K562 (cell line): ENCODE results near the gene GSG1L2. TPM values are rescaled to one million over a fixed set of nuclear protein-coding genes. Genes with fewer than 3 reads are reported as not detected.
A peak's percentile ranks its signal among the peaks of the same experiment; 100 is the strongest.

Experiments used
- ATAC-seq: fragments of 200-7000 bp; cut with Tn5 transposase; 3 replicates; pipeline ENCODE4 v1.9.1; 2020; ENCODE audit warnings: moderate library complexity
- BruUV-seq: library from RNA; stranded (reverse); fragments of 400-500 nt; replicated peaks from 2 replicates; lab custom pipeline; 2021; lab: Mats Ljungman, UMichigan
- CTCF ChIA-PET: fragments of 300-600 bp; formaldehyde crosslinking; extraction: SDS; loops from one replicate; lab custom pipeline; 2021; ENCODE audit warnings: low intra/inter-chr PET ratio; lab: Yijun Ruan, JAX
- POLR2A ChIA-PET: fragments of 300-600, 350-650 bp; sonication (Branson Sonifier 250); formaldehyde crosslinking; extraction: SDS; loops from one replicate; lab custom pipeline; 2021; ENCODE audit warnings: antibody characterized with exemption, inconsistent platforms; lab: Yijun Ruan, JAX
- DNase-seq, 4 experiments: peaks; one replicate each; pipeline versions ENCODE4 v3.0.0 to v3.0.0-alpha.2; 2011 to 2018; ENCODE audit warnings: low spot score in 3 of 4, mixed read lengths in 3 of 4; ENCODE audit errors: extremely low read depth in 1 of 4
- FAIRE-seq: peaks from 2 replicates; lab custom pipeline; 2011; peaks lifted over from hg19 to GRCh38; lab: Jason Lieb, UNC
- H2AFZ ChIP-seq: 2 replicates; pipeline ENCODE4 v1.6.0; 2011; ENCODE audit warnings: low read depth, low read length, control low read depth, inconsistent platforms
- H3K27ac ChIP-seq: fragments of 200-600 bp; 3 replicates; pipeline ENCODE4 v1.8.0; 2011; ENCODE audit warnings: low read depth, mild to moderate bottlenecking, control low read depth, inconsistent platforms, low read length, moderate library complexity, mixed read lengths; ENCODE audit errors: extremely low read depth
- H3K27me3 ChIP-seq, 2 experiments: fragments of 300-600 bp in 1 of 2; 2 replicates in 1 of 2; 3 replicates in 1 of 2; pipeline versions ENCODE4 v1.6.0 to v1.8.0; 2011; ENCODE audit warnings: inconsistent platforms in 2 of 2, low read length in 2 of 2, mild to moderate bottlenecking in 1 of 2, mixed read lengths in 1 of 2, moderate library complexity in 1 of 2; ENCODE audit not compliant: control insufficient read depth in 2 of 2, insufficient read depth in 2 of 2
- H3K36me3 ChIP-seq: fragments of 300-600 bp; 3 replicates; pipeline ENCODE4 v1.8.0; 2011; ENCODE audit warnings: mild to moderate bottlenecking, low read length, inconsistent platforms; ENCODE audit not compliant: control insufficient read depth, insufficient read depth
- H3K4me1 ChIP-seq, 2 experiments: fragments of 200-600 bp in 1 of 2; replicated peaks in 1 of 2; 2 replicates in 1 of 2; 3 replicates in 1 of 2; pipeline versions ENCODE4 v1.5.1 to v1.8.0; 2011; ENCODE audit warnings: inconsistent platforms in 2 of 2, low read length in 2 of 2, mild to moderate bottlenecking in 1 of 2, mixed read lengths in 1 of 2, moderate library complexity in 1 of 2; ENCODE audit not compliant: control insufficient read depth in 2 of 2, insufficient read depth in 2 of 2
- H3K4me2 ChIP-seq: 2 replicates; pipeline ENCODE4 v1.6.1; 2011; ENCODE audit warnings: low read length, control low read depth, inconsistent platforms, mixed read lengths; ENCODE audit not compliant: insufficient read depth
- H3K4me3 ChIP-seq: fragments of 200-600 bp; sonication (generic), shearing (Covaris generic); 2 replicates; pipeline ENCODE4 v1.5.1; 2016; ENCODE audit warnings: control low read depth, inconsistent platforms
- H3K79me2 ChIP-seq: fragments of 200-600 bp; 3 replicates; pipeline ENCODE4 v1.8.0; 2011; ENCODE audit warnings: low read length, inconsistent platforms; ENCODE audit not compliant: control insufficient read depth, insufficient read depth
- H3K9ac ChIP-seq, 2 experiments: 2 replicates each; pipeline versions ENCODE4 v1.6.0 to v1.6.1; 2011; ENCODE audit warnings: low read depth in 2 of 2, low read length in 2 of 2, control low read depth in 1 of 2, inconsistent platforms in 1 of 2, mild to moderate bottlenecking in 1 of 2, mixed read lengths in 1 of 2; ENCODE audit not compliant: insufficient read depth in 1 of 2
- H3K9me1 ChIP-seq: one replicate; pipeline ENCODE4 v1.6.0; 2011; ENCODE audit warnings: inconsistent platforms, mild to moderate bottlenecking, low read length, moderate library complexity; ENCODE audit not compliant: control insufficient read depth, insufficient read depth
- H3K9me3 ChIP-seq: replicated peaks from 2 replicates; pipeline ENCODE4 v1.5.1; 2011; ENCODE audit warnings: low read depth, low read length, inconsistent platforms; ENCODE audit not compliant: control insufficient read depth, insufficient read depth
- H4K20me1 ChIP-seq: replicated peaks from 2 replicates; pipeline ENCODE4 v1.6.1; 2011; ENCODE audit warnings: low read length, inconsistent platforms, mixed read lengths; ENCODE audit not compliant: control insufficient read depth, insufficient read depth
- GABPB2 ChIP-seq: fragments of 250-450 bp; sonication (Bioruptor Pico); conservative IDR thresholded peaks from 2 replicates; pipeline ENCODE4 v1.5.1; 2021; ENCODE audit warnings: mild to moderate bottlenecking
- KAT8 ChIP-seq: fragments of 450-650 bp; IDR thresholded peaks from 2 replicates; pipeline ENCODE4 v1.6.1; 2016; ENCODE audit warnings: low read depth, mild to moderate bottlenecking
- KLF16 ChIP-seq: IDR thresholded peaks from 2 replicates; pipeline ENCODE4 v1.6.1; 2016; ENCODE audit warnings: antibody characterized with exemption
- MEIS2 ChIP-seq: fragments of 450-650 bp; IDR thresholded peaks from 2 replicates; pipeline ENCODE4 v1.6.1; 2014; ENCODE audit warnings: mild to moderate bottlenecking; ENCODE audit not compliant: partially characterized antibody
- NEUROD1 ChIP-seq: fragments of 150-350 bp; IDR thresholded peaks from 2 replicates; pipeline ENCODE4 v1.6.1; 2014; ENCODE audit warnings: borderline replicate concordance, low read length, low read depth; ENCODE audit not compliant: partially characterized antibody
- ZNF316 ChIP-seq: fragments of 450-650 bp; IDR thresholded peaks from 2 replicates; pipeline ENCODE4 v1.6.1; 2016
- WGBS: fragments of 100-300 bp; shearing (Covaris generic); methylation state at CpG from one replicate; pipeline ENCODE4 v1.1.6; 2016; ENCODE audit warnings: low coverage, mixed read lengths; ENCODE audit not compliant: insufficient coverage; ENCODE audit errors: missing lambda C conversion rate; 5-methylcytosine and 5-hydroxymethylcytosine counted together
- in situ Hi-C: fragments of 300-500 bp; cut with MboI; formaldehyde crosslinking; loops from 4 replicates; pipeline ENCODE4 v1.15.0; 2018; ENCODE audit warnings: inconsistent platforms, mixed read lengths
- intact Hi-C: fragments of 100-400 bp; cut with micrococcal nuclease; formaldehyde crosslinking; loops from 2 replicates; pipeline ENCODE4 v1.14.2; 2022
- polyA plus RNA-seq, 8 experiments: library from polyadenylated mRNA; depleted of rRNA in 4 of 8; stranded (reverse) in 5 of 8; unstranded in 3 of 8; fragments of >200 nt; fragmentation: Nextera tagmentation in 2 of 8; fragmentation: Illumina TruSeq in 1 of 8; extraction: Ambion mirVana in 2 of 8; extraction: Trizol in 1 of 8; gene quantifications; 2 replicates each; pipeline versions ENCODE4 v1.2.1 to v1.2.3, GENCODE V29; 2011 to 2014; ENCODE audit warnings: inconsistent platforms in 1 of 8, missing spikeins in 1 of 8
- total RNA-seq, 7 experiments: library from RNA; depleted of rRNA in 6 of 7; stranded (reverse); fragments of >200 nt in 6 of 7; fragmentation: Illumina TruSeq in 2 of 7; extraction: Trizol in 2 of 7; gene quantifications; 2 replicates each; pipeline versions ENCODE4 v1.2.1 to v1.2.3, GENCODE V29; 2011 to 2021; ENCODE audit warnings: low replicate concordance in 1 of 7
- TF ChIP-seq, protein P1 (sequence below): sonication (generic); formaldehyde crosslinking; IDR thresholded peaks from 2 replicates; pipeline ENCODE4 v1.8.0; 2023; ENCODE audit warnings: missing genetic modification reagents, mild to moderate bottlenecking, borderline replicate concordance
- TF ChIP-seq, protein P2 (sequence below): fragments of 250-450 bp; sonication (Bioruptor Pico); IDR thresholded peaks from 2 replicates; pipeline ENCODE4 v1.5.0; 2021

Gene GSG1L2
- total and polyA plus RNA-seq, 9 of the 15 experiments (the other 6 are each of a cell fraction or from before 2014, with no cell fraction given): not detected

DNA sequence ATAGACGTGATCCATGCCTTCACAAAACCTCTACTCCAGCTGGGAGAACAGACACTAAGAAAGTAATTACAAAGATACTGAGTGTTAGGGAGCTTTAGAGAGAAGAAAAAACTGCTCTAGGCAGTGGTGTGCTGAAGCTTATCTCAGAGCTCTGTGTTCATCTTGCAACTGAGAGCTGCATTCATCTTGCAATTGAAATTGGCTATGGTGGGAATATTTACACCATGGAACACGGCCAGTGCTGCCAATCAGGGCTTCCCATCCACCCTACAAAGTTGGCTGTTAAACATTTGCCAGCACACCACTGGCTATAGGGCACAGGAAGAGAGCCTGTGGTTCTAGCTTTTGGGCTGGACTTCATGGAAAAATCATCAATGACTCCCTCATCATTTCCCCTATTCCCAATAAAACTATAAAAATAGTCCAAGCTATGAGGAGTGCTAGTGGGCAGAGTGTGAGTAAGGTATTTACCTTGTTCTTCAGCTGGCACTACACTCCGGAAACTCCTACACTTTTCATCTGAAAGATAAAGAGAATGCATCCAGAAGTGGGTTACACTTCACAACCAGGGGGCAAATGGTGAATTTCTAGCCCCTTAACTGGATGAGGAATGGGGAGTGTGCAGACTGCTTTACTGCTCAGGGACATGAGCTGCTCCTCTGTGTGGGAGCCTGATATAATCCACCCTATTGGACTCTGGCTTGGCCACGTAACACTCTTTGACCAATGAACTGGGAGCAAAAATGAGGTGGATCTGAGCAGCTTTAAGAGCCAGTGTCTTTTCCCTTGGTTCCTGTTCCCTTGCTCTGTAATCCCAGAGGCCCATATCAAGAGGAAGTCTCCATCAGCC lies 11.6 kb downstream of the GSG1L2 start (continued):
- TF ChIP-seq, protein P1, sequence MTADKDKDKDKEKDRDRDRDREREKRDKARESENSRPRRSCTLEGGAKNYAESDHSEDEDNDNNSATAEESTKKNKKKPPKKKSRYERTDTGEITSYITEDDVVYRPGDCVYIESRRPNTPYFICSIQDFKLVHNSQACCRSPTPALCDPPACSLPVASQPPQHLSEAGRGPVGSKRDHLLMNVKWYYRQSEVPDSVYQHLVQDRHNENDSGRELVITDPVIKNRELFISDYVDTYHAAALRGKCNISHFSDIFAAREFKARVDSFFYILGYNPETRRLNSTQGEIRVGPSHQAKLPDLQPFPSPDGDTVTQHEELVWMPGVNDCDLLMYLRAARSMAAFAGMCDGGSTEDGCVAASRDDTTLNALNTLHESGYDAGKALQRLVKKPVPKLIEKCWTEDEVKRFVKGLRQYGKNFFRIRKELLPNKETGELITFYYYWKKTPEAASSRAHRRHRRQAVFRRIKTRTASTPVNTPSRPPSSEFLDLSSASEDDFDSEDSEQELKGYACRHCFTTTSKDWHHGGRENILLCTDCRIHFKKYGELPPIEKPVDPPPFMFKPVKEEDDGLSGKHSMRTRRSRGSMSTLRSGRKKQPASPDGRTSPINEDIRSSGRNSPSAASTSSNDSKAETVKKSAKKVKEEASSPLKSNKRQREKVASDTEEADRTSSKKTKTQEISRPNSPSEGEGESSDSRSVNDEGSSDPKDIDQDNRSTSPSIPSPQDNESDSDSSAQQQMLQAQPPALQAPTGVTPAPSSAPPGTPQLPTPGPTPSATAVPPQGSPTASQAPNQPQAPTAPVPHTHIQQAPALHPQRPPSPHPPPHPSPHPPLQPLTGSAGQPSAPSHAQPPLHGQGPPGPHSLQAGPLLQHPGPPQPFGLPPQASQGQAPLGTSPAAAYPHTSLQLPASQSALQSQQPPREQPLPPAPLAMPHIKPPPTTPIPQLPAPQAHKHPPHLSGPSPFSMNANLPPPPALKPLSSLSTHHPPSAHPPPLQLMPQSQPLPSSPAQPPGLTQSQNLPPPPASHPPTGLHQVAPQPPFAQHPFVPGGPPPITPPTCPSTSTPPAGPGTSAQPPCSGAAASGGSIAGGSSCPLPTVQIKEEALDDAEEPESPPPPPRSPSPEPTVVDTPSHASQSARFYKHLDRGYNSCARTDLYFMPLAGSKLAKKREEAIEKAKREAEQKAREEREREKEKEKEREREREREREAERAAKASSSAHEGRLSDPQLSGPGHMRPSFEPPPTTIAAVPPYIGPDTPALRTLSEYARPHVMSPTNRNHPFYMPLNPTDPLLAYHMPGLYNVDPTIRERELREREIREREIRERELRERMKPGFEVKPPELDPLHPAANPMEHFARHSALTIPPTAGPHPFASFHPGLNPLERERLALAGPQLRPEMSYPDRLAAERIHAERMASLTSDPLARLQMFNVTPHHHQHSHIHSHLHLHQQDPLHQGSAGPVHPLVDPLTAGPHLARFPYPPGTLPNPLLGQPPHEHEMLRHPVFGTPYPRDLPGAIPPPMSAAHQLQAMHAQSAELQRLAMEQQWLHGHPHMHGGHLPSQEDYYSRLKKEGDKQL (CRISPR knock-in tag): no peak
- TF ChIP-seq, protein P2, sequence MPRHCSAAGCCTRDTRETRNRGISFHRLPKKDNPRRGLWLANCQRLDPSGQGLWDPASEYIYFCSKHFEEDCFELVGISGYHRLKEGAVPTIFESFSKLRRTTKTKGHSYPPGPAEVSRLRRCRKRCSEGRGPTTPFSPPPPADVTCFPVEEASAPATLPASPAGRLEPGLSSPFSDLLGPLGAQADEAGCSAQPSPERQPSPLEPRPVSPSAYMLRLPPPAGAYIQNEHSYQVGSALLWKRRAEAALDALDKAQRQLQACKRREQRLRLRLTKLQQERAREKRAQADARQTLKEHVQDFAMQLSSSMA (CRISPR knock-in tag): no peak

DNA sequence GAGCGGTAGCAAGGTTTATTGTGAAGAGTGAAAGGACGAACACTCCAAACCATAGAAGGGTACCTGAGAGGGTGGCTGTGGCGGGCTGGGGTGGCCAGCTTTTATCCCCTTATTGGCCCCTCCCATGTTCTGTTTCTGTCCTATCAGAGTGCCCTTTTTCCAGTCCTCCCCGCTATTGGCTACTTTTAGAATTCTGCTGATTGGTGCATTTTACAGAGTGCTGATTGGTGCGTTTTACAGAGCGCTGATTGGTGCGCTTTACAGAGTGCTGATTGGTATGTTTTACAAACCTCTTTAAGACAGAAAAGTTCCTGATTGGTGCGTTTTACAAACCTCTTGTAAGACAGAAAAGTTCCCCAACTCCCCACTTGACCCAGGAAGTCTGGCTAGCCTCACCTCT lies 12.5 kb downstream of the GSG1L2 start:
- H3K9ac ChIP-seq: no peak overlapping the region
- H3K4me1 ChIP-seq: no peaks in the 10 kb centered on the region
- FAIRE-seq: no peak
- H3K4me3 ChIP-seq: no peak overlapping the region
- no peak for DNase-seq
- no peak overlapping the region for H3K4me2 ChIP-seq
- in situ Hi-C loops (no loop called here), intact Hi-C loops (no loop called here)
- BruUV-seq: no TSS peak
- POLR2A ChIA-PET: no interaction called here
- H3K9me1 ChIP-seq: no peaks in the 10 kb centered on the region
- CTCF ChIA-PET: no interaction called here
- H3K79me2 ChIP-seq: no peaks in the 10 kb centered on the region
- no peak for ATAC-seq
- H3K9me3 ChIP-seq: no peaks in the 10 kb centered on the region
- H3K27ac ChIP-seq: no peak overlapping the region
- no peak overlapping the region for H2AFZ ChIP-seq
- H3K27me3 ChIP-seq: no peaks in the 10 kb centered on the region; a peak in 1 of 5 replicates
- 3% methylated on average over 8 of the region's 8 CpGs for WGBS
- H4K20me1 ChIP-seq: no peaks in the 10 kb centered on the region
- no peaks in the 10 kb centered on the region for H3K36me3 ChIP-seq
- TF ChIP-seq, protein P1 (CRISPR knock-in tag): no peak
- peak; percentile 75 for TF ChIP-seq ZNF316
- no peak for TF ChIP-seq KLF16
- no peak for TF ChIP-seq GABPB2 (CRISPR knock-in tag)
- TF ChIP-seq MEIS2: no peak
- TF ChIP-seq KAT8: no peak
- TF ChIP-seq NEUROD1: no peak
